ENCODE results near the gene EIF3J.

Gene EIF3J

GRCh38 chr15:44536962-44537734 is at the start of gene EIF3J:
TSS of gene EIF3J (plus strand) at chr15:44537147. CDS start at chr15:44537195, 48 bp downstream.
- no peak for TF ChIP-seq CTCF (IDR thresholded peaks at IDR 0.05; ENCODE audit: extremely low read depth, insufficient read depth, missing control alignments)
- peak; percentile 97 for DNase-seq (ENCODE audit: low spot score)
- in situ Hi-C loops (cut with MboI; ENCODE audit: low pct_unique_long_range_greater_than_20kb, low sequenced_read_pairs, unreplicated experiment), result no loop called here

GRCh38 chr15:44489464-44489863 is 47.5 kb upstream of the EIF3J start:
- no peak for DNase-seq (ENCODE audit: low spot score)
- no peak for TF ChIP-seq CTCF (IDR thresholded peaks at IDR 0.05; ENCODE audit: extremely low read depth, insufficient read depth, missing control alignments)
- in situ Hi-C loops (cut with MboI; ENCODE audit: low pct_unique_long_range_greater_than_20kb, low sequenced_read_pairs, unreplicated experiment), result no loop called here

- no peak for TF ChIP-seq CTCF (IDR thresholded peaks at IDR 0.05; ENCODE audit: extremely low read depth, insufficient read depth, missing control alignments)
- in situ Hi-C loops (cut with MboI; ENCODE audit: low pct_unique_long_range_greater_than_20kb, low sequenced_read_pairs, unreplicated experiment), result no loop called here
- DNase-seq (ENCODE audit: low spot score), result no peak
Observed at GRCh38 chr15:44490622-44491021, 46.3 kb upstream of the EIF3J start.

GRCh38 chr15:44492040-44492439 is 44.9 kb upstream of the EIF3J start:
- in situ Hi-C loops (cut with MboI; ENCODE audit: low pct_unique_long_range_greater_than_20kb, low sequenced_read_pairs, unreplicated experiment), result no loop called here
- no peak for TF ChIP-seq CTCF (IDR thresholded peaks at IDR 0.05; ENCODE audit: extremely low read depth, insufficient read depth, missing control alignments)
- DNase-seq (ENCODE audit: low spot score), result no peak

- TF ChIP-seq CTCF (IDR thresholded peaks at IDR 0.05; ENCODE audit: extremely low read depth, insufficient read depth, missing control alignments), result no peak
- DNase-seq (ENCODE audit: low spot score), result no peak
- in situ Hi-C loops (cut with MboI; ENCODE audit: low pct_unique_long_range_greater_than_20kb, low sequenced_read_pairs, unreplicated experiment), result no loop called here
Observed at GRCh38 chr15:44492672-44493071, 44.3 kb upstream of the EIF3J start.

GRCh38 chr15:44495562-44495961 is 41.4 kb upstream of the EIF3J start:
- in situ Hi-C loops (cut with MboI; ENCODE audit: low pct_unique_long_range_greater_than_20kb, low sequenced_read_pairs, unreplicated experiment), result no loop called here

More at GRCh38 chr15:44495562-44495961, 41.4 kb upstream of the EIF3J start:
- TF ChIP-seq CTCF (IDR thresholded peaks at IDR 0.05; ENCODE audit: extremely low read depth, insufficient read depth, missing control alignments), result no peak
- DNase-seq (ENCODE audit: low spot score), result no peak
